ENCODE results near the gene SHISA7. TPM values are rescaled to one million over a fixed set of nuclear protein-coding genes. Genes with fewer than 3 reads are reported as not detected.

Gene SHISA7
- polyA plus RNA-seq, 1 of the 3 experiments (the other 2 are of a cell fraction), result 0.02 TPM

- H3K27me3 ChIP-seq (ENCODE audit: insufficient read depth), result no peaks in the 10 kb centered on the region
- peak overlapping the region; percentile 86 to 97 for H3K4me3 ChIP-seq (ENCODE audit: low read depth in 2 of 2, low read length in 1 of 2)
- no peak for TF ChIP-seq MEF2A (IDR thresholded peaks at IDR 0.05; ENCODE audit: borderline replicate concordance, low read depth)
- TF ChIP-seq, protein P1, sequence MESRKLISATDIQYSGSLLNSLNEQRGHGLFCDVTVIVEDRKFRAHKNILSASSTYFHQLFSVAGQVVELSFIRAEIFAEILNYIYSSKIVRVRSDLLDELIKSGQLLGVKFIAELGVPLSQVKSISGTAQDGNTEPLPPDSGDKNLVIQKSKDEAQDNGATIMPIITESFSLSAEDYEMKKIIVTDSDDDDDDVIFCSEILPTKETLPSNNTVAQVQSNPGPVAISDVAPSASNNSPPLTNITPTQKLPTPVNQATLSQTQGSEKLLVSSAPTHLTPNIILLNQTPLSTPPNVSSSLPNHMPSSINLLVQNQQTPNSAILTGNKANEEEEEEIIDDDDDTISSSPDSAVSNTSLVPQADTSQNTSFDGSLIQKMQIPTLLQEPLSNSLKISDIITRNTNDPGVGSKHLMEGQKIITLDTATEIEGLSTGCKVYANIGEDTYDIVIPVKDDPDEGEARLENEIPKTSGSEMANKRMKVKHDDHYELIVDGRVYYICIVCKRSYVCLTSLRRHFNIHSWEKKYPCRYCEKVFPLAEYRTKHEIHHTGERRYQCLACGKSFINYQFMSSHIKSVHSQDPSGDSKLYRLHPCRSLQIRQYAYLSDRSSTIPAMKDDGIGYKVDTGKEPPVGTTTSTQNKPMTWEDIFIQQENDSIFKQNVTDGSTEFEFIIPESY (IDR thresholded peaks at IDR 0.05; ENCODE audit: borderline replicate concordance, low read depth), result peak; percentile 21; the same call in 1 of the 2 replicates
- H3K9me2 ChIP-seq, result no peaks in the 10 kb centered on the region
- peak overlapping the region; percentile 94 for H2AFZ ChIP-seq (ENCODE audit: low read depth)
- H3K9me3 ChIP-seq, result no peaks in the 10 kb centered on the region
- ChIA-PET CTCF (interaction anchor here (0.6 to 2.9 kb wide), 9 partner anchors 12 to 269 kb away, joined by 3 to 33 read pairs (median 6); partner anchors contain the start of gene DNAAF3), POLR2A (interaction anchor here (1.4 to 1.9 kb wide), 2 partner anchors 22 to 98 kb away, joined by 3 to 12 read pairs; partner anchors contain the start of gene UBE2S)
- H4K20me1 ChIP-seq (ENCODE audit: insufficient read depth), result peaks cover 42% of the 10 kb centered on the region
- H3K9ac ChIP-seq, result peak overlapping the region; percentile 97
- DNase-seq, result peak; percentile 90
- H3K4me1 ChIP-seq (ENCODE audit: control insufficient read depth in 1 of 2, insufficient read depth in 2 of 2, low read depth in 1 of 2, low read length in 1 of 2), result peaks cover 25 to 46% of the 10 kb centered on the region in 2 experiments; a peak in 3 of 4 replicates
- H3K27ac ChIP-seq (ENCODE audit: low read depth in 2 of 2, low read length in 1 of 2), result peak overlapping the region; percentile 98
- WGBS (ENCODE audit: low lambda C conversion rate), result 15% methylated on average over 11 of the region's 34 CpGs
- peaks cover 33 to 36% of the 10 kb centered on the region in 2 experiments for H3K36me3 ChIP-seq (replicated peaks in 1 of 2; ENCODE audit: control insufficient read depth in 1 of 2, insufficient read depth in 2 of 2, low read length in 1 of 2)
- peaks cover 44% of the 10 kb centered on the region for H3K79me2 ChIP-seq (ENCODE audit: insufficient read depth)
- H3F3A ChIP-seq (replicated peaks; ENCODE audit: insufficient read depth), result peaks cover 23% of the 10 kb centered on the region
- H3K4me2 ChIP-seq, result peak overlapping the region; percentile 78
Measured at GRCh38 chr19:55384920-55385723, 58.0 kb downstream of the SHISA7 start.

GRCh38 chr19:55384131-55384919 is 58.8 kb downstream of the SHISA7 start, which contains the start of gene TMEM238:
TSS of gene TMEM238 (minus strand) at chr19:55384292. CDS start at chr19:55384259, 33 bp downstream.
- H3K4me1 ChIP-seq (ENCODE audit: control insufficient read depth in 1 of 2, insufficient read depth in 2 of 2, low read depth in 1 of 2, low read length in 1 of 2), result peaks cover 18 to 40% of the 10 kb centered on the region in 2 experiments; a peak in 3 of 4 replicates
- ChIA-PET POLR2A (interaction anchor here (1.0 to 1.9 kb wide), 7 partner anchors 16 to 157 kb away, joined by 3 to 12 read pairs (median 4); partner anchors contain the start of genes KMT5C, UBE2S and ZNF628), CTCF (interaction anchor here (0.5 to 2.9 kb wide), 25 partner anchors 11 to 270 kb away, joined by 3 to 33 read pairs (median 3); partner anchors contain the start of genes DNAAF3 and IL11)
- peaks cover 26 to 31% of the 10 kb centered on the region in 2 experiments for H3K36me3 ChIP-seq (replicated peaks in 1 of 2; ENCODE audit: control insufficient read depth in 1 of 2, insufficient read depth in 2 of 2, low read length in 1 of 2)
- H3K9me3 ChIP-seq, result no peaks in the 10 kb centered on the region
- peak within 1 kb of the TSS; percentile 97 for H3K9ac ChIP-seq
- peaks cover 16% of the 10 kb centered on the region for H3F3A ChIP-seq (replicated peaks; ENCODE audit: insufficient read depth)
- TF ChIP-seq TEAD4 (IDR thresholded peaks at IDR 0.05; ENCODE audit: borderline replicate concordance, insufficient read depth) (no peak), MEF2A (IDR thresholded peaks at IDR 0.05; ENCODE audit: borderline replicate concordance, low read depth) (no peak), RXRA (IDR thresholded peaks at IDR 0.05; ENCODE audit: borderline replicate concordance, low read depth) (no peak), TCF12 (IDR thresholded peaks at IDR 0.05) (no peak), NFIC (IDR thresholded peaks at IDR 0.05; ENCODE audit: borderline replicate concordance) (no peak), GATA2 (CRISPR knock-in tag; IDR thresholded peaks at IDR 0.05) (no peak), FOXJ3 (CRISPR knock-in tag; IDR thresholded peaks at IDR 0.05) (no peak), FOSL2 (IDR thresholded peaks at IDR 0.05; ENCODE audit: borderline replicate concordance, low read depth) (no peak), ELF1 (IDR thresholded peaks at IDR 0.05) (no peak), SIN3A (IDR thresholded peaks at IDR 0.05; ENCODE audit: borderline replicate concordance, low read depth, low read length) (no peak), RFX5 (IDR thresholded peaks at IDR 0.05; ENCODE audit: low read length) (no peak), JUND (IDR thresholded peaks at IDR 0.05) (no peak)
- TF ChIP-seq, protein P2, sequence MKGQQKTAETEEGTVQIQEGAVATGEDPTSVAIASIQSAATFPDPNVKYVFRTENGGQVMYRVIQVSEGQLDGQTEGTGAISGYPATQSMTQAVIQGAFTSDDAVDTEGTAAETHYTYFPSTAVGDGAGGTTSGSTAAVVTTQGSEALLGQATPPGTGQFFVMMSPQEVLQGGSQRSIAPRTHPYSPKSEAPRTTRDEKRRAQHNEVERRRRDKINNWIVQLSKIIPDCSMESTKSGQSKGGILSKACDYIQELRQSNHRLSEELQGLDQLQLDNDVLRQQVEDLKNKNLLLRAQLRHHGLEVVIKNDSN (IDR thresholded peaks at IDR 0.05; ENCODE audit: borderline replicate concordance, low read depth), result no peak
- peak within 1 kb of the TSS; percentile 98 for H3K27ac ChIP-seq (ENCODE audit: low read depth in 2 of 2, low read length in 1 of 2)
- peak within 1 kb of the TSS; percentile 78 for H3K4me2 ChIP-seq
- H4K20me1 ChIP-seq (ENCODE audit: insufficient read depth), result peaks cover 34% of the 10 kb centered on the region
- WGBS (ENCODE audit: low lambda C conversion rate), result 55% methylated on average over 33 of the region's 72 CpGs
- H3K79me2 ChIP-seq (ENCODE audit: insufficient read depth), result peaks cover 36% of the 10 kb centered on the region
- H3K4me3 ChIP-seq (ENCODE audit: low read depth in 2 of 2, low read length in 1 of 2), result peak within 1 kb of the TSS; percentile 86 to 97
- H3K27me3 ChIP-seq (ENCODE audit: insufficient read depth), result no peaks in the 10 kb centered on the region
- no peaks in the 10 kb centered on the region for H3K9me2 ChIP-seq
- peak within 1 kb of the TSS; percentile 94 for H2AFZ ChIP-seq (ENCODE audit: low read depth)
- DNase-seq, result peak; percentile 30
